HCEC 1CT (cell line): ENCODE measurements around the gene ZCWPW1.

ENCODE experiments used
- DNase-seq: peaks from one replicate; pipeline ENCODE4 v3.0.0-alpha.2; 2017

The ZCWPW1 gene

DNA sequence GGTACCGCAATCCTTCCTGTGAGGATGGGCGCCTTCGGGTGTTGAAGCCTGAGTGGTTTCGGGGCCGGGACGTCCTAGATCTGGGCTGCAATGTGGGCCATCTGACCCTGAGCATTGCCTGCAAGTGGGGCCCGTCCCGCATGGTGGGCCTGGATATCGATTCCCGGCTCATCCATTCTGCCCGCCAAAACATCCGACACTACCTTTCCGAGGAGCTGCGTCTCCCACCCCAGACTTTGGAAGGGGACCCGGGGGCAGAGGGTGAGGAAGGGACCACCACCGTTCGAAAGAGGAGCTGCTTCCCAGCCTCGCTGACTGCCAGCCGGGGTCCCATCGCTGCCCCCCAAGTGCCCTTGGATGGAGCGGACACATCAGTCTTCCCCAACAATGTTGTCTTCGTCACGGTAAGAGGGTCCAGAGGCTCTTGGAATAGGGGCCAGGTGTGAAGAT, 2.8 kb upstream of the ZCWPW1 start:
- no peak for DNase-seq

DNA sequence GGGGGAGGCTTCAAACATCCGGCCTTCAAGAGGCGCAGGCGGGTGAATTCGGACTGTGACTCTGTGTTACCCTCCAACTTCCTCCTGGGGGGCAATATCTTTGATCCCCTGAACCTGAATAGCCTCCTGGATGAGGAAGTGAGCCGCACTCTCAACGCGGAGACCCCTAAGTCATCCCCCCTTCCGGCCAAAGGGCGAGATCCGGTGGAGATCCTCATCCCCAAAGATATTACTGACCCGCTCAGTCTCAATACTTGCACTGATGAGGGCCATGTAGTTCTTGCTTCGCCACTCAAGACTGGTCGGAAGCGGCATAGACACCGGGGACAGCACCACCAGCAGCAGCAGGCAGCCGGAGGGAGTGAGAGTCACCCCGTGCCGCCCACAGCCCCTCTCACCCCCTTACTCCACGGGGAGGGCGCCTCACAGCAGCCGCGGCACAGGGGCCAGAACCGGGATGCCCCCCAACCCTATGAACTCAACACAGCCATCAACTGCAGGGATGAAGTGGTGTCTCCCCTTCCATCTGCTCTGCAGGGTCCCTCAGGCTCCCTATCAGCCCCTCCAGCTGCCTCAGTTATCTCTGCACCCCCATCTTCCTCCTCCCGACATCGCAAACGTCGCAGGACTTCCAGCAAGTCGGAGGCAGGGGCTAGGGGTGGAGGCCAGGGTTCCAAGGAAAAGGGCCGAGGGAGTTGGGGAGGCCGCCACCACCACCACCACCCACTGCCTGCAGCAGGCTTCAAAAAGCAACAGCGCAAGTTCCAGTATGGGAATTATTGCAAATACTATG, 2.2 kb upstream of the ZCWPW1 start:
- DNase-seq: no peak

DNA sequence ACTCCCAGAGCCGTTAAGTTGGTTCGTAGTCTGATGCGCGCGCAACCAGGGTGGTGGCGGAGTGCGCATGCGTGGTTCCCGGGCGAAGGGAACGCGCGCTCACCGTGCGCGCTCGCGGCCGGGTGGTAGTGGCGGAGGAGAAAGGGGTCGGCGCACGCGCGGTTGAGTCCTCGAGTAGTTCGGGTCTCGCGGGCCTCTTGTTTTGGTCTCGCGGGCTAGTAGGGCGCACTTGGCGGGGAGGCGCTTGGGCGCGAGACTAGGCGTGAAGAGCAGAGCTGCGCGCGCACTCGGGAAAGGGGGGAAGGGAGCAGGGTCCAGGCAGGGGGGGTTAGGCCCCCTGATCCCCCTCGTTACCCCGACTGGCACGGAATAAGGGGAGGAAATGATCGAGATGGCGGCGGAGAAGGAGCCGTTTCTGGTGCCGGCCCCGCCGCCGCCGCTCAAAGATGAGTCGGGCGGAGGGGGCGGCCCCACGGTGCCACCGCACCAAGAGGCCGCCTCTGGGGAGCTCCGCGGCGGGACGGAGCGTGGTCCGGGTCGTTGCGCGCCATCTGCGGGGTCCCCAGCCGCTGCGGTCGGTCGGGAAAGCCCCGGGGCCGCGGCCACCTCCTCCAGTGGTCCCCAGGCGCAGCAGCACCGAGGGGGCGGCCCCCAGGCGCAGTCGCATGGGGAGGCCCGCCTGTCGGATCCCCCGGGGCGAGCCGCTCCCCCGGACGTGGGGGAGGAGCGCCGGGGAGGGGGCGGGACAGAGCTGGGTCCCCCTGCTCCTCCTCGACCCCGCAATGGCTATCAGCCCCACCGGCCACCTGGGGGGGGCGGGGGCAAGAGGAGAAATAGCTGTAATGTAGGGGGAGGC, 1.4 kb upstream of the ZCWPW1 start, which contains the start of gene MEPCE:
TSS of gene MEPCE (plus strand) at position 195 of the 856 bp plus-strand sequence. CDS start at position 383, 188 bp downstream.
- peak; percentile 95 for DNase-seq

DNA sequence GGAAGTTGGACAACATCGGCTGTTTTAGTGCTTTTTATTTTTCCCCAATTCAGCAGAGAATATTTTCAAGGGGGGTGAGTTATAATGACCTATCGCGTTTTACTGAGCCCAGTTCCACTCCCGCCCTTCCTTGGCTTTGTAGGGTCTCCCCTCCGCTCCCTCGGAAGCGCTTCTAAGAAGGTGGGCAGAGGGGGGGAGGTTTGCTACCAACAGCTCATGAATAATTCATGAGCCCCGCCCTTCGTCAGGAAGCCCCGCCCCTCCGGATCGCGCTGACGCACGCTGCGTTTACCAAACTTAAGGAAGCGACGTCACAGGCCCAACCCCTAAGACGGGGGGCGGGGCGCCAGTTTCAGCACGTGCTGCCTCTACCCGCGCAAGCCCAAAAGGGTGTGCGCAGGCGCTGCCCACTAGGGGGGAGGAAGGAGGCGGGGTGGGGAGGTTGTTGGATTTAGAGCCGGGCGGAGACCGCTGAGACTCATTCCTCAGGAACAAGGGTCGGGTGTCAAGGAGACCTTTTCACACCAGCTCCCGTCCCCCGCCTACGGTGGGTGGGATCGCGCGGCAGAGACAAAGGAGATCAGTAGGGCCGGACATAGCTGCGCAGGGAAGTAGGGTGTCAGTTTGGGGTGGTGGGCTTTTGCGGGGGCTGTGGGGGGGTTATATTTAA, 599 bp upstream of the ZCWPW1 start:
- DNase-seq: peak; percentile 100

DNA sequence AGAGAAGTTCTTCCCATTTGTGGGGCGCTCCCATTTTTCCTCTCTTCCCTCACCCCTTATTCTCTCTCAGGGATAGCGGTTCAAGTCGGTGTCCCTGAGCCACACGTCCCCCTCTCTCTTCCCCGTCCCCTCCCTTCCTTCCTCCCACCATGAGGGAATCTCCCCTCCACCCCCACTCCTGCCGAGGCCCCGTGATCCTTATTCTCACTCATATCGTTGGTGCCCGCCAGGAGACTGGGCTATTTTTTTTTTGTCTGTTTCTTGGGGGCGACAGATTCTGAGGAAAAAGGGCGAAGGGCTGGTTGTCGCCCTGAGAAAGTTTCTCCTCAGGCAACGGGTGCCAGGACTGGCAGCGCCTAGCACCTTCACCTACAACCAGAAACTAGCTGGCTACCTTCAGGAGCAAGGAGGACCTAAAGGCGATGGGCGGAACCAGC, 723 bp downstream of the ZCWPW1 start:
- no peak for DNase-seq

DNA sequence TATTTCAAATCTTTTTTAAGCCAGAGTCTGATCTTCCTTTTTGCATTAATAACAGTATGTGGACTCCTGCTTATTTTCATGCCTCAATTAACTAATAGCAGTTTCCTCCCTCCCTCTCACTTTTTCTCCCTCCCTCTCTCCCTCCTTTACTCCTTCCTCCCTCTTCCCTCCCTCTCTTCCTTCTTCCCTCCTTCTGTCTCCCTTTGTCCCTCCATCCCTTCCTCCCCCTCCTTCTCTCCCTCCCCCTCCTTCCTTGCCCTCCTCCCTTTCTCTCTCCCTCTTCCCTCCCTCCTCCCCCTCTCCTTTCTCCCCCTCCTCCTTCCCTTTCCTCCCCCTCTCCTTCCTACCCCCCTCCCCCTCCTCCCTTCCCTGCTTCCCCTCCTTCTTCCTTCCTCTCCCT, 2.0 kb downstream of the ZCWPW1 start:
- no peak for DNase-seq

DNA sequence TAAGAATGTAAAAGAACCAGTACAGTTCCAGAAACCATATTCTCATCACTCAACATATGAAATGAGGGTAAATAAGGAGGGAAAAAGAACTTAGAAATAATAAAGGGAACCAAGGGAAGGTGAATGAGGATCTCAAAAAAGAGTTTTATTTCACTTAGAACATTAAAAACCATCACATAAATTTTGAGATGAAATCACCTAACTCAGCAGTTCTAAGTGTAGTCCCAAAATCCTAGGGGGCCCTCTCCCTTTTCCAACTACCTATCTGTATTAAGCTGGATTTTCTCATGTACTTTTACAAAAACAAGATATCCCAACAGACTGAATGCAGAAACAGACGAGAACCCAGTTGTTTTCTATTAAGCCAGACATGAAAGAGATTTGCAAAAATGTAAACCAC, 3.2 kb downstream of the ZCWPW1 start:
- no peak for DNase-seq

DNA sequence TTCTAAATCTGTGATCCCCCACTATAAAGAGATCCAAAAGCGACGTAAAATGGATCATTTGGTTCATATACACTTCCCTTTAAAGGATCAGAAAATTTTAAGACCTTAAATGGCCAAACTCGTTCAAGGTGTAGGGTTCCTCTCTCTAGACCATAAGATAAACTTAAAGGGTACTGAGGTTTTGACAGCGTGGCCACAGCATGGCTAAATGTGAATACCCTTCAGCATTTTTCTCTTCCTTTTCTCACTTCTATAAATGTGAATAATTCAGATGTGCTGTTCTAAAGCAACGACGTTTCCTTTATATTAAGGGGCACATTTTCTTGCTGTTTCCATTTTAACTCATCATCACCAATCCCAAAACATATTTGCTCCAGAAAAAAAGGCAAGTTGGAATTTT, 5.2 kb downstream of the ZCWPW1 start:
- no peak for DNase-seq

DNA sequence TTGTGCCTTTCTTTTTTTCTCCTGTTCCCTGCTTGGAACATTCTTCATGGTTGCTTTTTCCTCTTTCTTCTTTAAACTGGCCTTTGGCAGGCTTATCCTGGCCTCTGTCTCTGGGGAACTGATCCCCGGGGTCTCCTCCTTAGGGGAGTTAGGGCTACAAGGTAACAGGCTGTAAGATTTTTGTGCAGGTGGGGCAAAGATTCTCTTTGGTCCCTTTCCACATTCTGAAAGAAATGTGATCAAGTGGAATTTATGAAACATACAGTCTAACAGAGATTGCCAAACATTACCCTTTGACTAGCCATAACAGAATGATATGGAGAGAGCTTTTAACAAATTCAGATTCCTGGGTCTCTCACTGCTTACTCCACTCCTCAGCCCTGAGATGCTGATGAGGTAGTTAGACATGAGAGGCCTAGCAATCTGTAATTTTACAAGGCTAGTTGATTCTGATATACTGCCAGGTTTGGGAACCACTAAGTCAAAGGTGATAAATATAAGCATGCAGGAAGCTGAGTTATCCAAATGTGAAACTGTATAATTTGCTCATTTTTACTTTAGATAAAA, 8.8 kb downstream of the ZCWPW1 start:
- no peak for DNase-seq

DNA sequence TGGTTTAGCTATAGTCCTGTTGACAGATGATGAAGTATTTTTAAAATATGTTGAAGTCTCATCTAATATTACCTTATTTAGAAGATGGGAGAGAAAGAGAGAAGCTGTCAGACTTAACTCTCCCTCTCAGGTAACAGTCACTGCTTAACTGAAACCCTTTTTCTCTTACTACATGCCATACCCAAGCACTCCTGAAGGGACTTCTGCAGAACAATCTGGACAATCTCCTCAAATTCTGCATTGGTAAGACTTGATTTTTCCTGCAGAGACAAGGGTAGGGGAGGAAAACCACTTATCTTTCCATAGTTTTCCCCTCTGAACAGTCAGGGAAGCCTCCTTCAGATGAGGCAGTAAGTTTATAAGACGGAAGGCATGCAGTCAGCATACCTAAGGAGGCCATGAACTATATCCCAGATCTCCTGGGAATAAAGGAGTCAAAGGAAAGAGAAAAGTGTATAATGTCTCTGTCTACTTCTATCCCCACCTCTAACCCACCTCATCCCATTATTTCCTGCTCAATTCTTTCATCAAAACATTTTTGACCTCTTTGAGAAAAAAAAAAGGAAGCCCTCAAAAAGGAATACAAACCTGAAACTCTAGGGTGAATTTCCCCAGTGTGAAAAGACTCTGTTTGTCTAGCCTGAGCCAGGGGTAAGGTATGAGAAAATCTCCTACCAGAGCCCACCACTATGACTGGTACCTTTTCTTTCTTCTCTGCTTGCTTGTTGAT, 9.4 kb downstream of the ZCWPW1 start:
- no peak for DNase-seq

DNA sequence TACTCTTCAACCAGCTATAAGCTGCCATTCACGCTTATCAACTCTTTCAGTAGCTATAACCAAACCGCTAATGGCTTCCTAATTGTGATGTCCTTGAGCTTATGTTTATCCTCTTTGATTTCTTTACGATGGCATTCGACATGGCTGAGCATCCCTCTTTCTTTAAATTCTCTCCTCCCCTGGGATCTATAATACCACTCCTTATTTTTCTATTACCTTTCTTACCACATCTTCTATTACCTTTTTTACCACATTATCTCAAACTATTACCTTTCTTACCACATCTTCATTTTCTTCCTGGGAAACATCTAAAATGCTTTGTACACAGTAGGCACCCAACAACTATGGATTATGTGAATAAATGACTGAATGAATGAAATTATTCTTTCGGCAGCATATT, 13.1 kb downstream of the ZCWPW1 start:
- no peak for DNase-seq

DNA sequence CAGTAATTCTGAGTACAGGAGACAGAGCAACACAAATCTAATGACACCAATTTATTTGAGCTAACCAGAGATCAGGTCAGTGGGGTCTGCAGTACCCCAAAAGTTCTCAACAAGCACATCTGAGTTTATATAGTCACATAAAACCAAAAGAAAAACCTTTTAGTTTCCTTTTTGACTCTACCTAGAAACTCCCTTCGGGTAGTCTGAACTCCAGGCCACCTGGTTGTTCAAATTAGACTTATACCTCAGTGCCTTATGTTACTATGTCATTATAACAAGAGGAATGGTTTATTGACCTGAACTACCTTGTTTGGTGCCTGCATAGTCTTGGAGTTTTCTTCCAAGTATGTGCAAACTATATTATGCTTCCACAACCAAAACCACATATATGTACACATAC, 14.6 kb downstream of the ZCWPW1 start:
- no peak for DNase-seq

DNA sequence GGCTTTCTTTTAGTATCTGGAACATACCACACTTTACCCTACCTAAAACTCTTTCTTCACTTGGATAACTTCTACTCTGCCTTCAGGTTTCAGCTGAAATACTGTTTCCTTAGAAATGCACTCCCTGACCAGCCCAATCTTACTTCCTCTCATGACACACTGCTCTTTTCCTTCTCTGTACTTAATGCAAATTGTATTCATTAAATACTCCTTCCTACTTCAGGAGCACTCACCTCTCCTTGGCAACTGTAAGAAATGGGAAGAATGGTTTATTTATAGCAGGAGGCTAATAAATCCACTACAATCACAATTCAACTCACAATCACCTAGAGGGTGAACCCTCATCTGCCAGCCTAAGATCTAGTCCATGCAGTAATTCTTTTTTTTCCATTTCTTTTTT, 15.2 kb downstream of the ZCWPW1 start:
- DNase-seq: no peak

DNA sequence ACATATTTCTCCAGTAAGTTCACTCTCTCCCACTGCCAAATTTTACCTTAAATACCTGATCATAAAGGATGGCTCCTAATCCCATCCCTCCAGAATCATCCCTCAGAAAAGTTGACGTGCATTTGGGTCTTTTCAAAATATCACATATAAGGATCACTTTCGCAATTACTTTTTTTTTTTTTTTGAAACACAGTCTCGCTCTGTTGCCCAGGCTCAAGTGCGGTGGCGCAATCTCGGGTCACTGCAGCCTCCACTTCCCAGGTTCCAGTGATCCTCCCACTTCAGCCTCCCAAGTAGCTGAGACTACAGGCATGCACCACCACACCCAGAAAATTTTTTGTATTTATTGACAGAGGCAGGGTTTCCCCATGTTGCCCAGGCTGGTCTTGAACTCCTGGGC, 17.4 kb downstream of the ZCWPW1 start:
- no peak for DNase-seq

DNA sequence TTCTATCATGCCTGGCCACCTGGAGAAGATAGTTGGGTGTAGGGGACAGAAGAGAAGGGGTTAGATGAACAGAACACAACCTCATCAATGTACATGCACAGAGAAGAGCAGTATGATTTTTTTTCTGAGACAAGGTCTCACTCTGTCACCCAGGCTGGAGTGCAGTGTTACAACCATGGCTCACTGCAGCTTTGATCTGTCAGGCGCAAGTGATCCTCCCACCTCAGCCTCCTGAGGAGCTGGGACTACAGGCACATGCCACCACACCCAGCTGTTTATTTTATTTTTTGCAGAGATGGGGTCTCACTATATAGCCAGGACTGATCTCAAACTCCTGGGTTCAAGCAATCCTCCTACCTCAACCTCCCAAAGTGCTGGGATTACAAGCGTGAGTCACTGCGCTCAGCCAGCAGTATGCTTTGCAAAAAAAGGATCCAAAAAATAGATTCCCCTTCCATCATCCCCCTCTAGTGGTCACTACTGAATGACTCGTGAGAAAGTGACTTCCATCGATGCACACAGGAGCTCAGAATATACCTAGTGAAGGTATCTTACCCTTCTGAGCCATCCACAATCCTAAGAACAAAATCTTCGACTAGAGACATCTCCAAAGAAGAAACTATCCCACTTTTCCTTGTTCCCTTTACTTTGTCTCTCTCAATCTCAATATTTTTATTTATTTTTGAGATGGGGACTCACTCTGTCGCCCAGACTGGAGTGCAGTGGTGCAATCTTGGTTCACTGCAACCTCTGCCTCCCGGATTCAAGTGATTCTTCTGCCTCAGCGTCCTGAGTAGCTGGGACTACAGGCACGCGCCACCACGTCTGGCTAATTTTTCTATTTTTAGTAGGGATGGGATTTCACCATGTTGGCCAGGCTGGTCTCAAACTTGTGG, 21.0 kb downstream of the ZCWPW1 start:
- peak; percentile 71 for DNase-seq

DNA sequence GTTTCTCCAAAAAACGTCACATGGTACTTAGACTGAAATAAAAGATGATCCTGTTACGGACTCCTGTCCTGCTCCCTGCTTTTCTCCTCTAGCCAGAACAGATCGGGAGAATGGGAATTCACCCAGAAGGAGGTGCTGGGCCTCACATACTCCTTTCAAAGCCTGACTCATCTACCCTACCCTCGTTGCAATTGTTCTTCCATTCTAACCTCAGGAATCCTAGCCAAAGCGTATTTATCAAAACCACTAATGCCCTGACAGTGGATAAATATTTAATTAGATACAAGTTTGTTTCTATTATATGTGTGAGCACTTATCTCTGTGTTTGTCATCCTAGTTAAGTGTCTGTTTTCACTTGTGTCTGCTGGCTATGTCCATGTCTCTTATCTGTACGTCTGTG, 21.7 kb downstream of the ZCWPW1 start:
- peak; percentile 44 for DNase-seq

DNA sequence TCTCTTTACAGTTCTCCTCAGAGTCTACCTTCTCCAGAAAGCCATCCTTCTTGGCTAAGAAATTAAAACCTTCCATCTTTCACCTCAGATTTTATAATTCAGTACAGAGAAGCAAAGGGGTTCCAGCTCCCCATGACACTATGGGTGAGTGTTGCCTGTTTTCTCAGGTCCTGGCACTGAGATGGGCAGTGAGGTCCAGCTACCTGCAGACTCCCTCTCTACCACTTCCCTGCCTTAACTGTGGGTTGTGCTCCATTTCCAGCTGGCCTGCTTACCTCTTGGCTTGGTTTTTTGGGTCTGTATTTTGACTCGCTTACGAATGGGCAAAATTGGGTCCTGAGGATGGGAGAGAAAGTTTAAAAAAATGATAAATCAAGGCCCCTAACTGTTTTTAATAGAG, 26.3 kb downstream of the ZCWPW1 start:
- no peak for DNase-seq

DNA sequence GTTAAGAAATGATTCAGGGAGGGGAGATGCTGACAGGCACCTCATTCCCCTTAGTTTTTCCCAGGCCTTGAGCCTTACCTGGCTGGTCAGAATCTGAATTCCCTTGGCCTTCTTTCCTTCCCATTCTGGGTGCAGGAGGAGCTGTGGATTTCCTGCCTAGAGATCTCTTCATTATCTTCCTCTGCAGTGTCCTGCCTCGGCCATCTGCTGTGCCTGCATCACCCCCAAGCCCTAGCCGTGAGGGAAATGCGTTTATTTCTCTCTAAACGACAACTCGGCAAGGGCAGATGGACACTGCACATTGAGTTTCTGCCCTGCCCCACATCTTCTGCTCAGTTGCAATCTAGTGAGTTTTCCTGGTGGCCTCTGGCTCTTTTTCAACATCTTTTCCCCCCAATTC, 26.7 kb downstream of the ZCWPW1 start:
- DNase-seq: no peak

DNA sequence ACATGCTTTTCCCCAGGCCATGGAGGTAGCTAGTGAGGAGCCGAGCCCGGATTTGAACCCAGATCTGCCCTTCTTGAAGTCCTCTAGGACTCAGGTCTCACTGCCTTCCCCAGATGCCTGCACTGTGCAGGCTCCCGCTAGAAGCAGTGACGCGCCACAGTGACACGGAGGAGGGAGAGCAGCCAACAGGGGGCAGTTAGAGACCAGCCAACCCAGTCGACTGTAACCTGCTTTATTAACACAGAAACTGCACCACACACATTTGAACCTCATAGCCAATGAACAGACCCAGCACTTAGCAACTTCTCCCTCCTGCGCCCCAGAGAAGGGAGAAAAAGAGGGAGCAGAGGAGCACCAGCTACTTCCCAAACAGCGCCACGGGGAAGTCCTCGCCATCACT, 27.8 kb downstream of the ZCWPW1 start:
- DNase-seq: no peak

DNA sequence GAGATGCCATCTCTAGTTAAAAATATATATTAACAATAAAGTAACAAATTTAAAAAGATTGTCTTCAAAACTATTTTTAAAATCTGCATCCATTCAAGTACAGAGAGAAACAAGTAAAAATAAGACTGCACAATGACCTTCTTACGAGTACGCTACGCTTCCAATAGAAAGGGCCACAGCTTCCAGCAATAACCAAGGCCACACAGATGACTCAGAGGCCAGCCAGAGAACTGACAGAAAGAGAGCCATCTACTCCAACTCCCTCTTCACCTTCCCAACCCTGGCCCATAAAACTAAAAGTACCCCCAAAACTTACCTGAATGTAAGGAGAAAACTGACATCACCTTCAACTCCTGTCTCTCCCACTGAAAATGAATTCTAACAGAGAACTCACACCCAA, 28.5 kb downstream of the ZCWPW1 start:
- no peak for DNase-seq

DNA sequence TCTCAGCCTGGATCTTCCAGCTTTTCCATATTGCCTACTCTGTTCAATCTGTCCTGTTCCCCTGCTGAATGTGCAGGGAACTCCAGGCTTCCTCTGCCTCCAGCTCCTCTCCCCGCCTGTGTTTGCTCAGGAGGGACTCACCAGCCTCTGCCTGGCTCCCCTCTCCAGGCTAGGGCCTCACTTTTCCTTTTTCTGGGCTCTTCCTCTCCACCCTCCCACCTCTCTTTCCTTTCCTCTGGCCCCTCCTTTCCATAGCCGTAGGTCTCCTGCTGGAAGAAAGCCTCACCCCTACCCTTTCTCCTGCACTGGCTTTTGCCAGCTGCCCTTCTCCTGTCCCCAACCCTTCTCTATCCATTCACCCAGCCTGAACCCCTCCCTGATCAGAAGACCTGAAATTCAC, 30.3 kb downstream of the ZCWPW1 start:
- DNase-seq: no peak
